Activated T-cell treated with anti-CD3 and anti-CD28 coated beads for 24 hours (primary cell): Measurements from ENCODE around the gene WDFY3.
"Not testable (repeated sequence)": the region's sequence is repeated elsewhere in the genome, so short reads cannot be mapped to it uniquely, and the experiment has no call there.

ENCODE experiments used
- DNase-seq: peaks from one replicate; pipeline ENCODE4 v3.0.0-alpha.2; 2020; ENCODE audit warnings: low read depth

WDFY3 gene

GRCh38 chr4:84719115-84719514 is 247.4 kb downstream of the WDFY3 start:
- no peak for DNase-seq

DNA sequence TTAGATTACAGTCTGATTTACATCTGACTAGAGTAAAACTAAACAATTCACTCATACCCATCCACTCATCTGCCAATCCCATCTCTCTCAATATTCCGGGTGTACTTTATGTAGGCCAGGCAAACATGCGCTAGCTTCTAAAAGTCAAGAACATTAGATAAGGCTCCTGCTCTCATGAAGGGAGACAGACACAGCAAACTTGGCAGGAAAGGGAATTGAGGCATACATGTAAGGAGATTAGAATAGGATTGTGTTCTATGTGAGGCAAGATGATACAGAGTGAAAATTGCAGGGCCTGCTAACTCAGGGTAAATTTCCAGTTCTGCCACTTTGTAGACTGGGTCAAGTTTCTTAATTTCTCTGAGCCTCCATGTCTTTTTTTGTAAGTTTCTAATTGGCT is 247.8 kb downstream of the WDFY3 start:
- DNase-seq, result no peak

DNA sequence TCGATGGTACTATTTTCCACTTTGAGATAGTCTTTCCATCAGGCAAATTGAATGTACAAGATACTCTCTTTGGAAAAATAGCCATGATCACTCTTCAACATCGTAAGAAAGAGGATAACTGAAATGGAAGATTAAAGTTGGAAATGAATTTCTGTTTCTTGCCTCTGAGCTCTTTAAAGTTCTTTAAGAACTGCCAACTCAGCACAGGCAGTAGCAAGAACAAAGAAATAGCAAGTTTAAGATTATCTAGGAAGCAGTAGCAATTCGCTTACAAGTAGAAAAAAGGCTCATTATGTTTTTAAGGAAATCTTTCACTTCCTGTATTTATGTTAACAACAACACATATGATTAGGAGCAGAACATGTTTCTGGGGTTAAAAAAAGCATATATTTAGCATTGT is 255.9 kb downstream of the WDFY3 start:
- DNase-seq, result no peak

DNA sequence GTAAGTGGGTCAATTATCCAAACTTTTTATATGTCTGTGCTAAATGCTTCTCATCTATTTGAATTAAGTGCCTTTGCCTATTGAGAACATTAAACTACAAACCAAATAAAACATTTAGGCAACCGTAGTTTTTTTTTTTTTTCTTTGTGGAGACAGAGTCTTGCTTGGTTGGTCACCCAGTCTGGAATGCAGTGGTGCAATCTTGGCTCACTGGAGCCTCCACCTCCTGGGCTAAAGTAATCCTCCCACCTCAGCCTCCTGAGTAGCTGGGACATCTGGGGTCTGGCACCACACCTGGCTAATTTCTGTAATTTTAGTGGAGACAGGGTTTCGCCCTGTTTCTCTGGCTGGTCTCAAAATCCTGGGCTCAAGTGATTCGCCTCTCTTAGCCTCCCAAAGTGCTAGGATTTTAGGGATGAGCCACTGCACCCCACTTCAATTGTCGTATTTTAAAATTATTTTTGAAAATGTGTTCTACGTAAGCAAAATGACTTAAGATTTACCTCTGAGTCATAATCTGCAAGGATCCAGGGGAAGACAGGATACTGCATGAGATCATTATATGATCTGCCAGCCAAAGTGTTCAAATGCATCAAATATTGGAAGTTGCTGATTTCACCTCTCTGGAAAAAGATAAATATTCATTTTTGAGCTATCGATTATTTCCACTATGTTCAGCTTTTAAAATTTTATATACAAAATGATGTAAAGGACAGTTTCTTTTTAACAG is 257.9 kb downstream of the WDFY3 start:
- no peak for DNase-seq

GRCh38 chr4:84706286-84706685 is 260.2 kb downstream of the WDFY3 start:
- DNase-seq, result no peak

- no peak for DNase-seq
Measured at GRCh38 chr4:84699001-84699671, 267.4 kb downstream of the WDFY3 start.

- no peak for DNase-seq
Measured at GRCh38 chr4:84697615-84698201, 268.8 kb downstream of the WDFY3 start.

GRCh38 chr4:84697159-84697558 is 269.3 kb downstream of the WDFY3 start:
- no peak for DNase-seq

DNA sequence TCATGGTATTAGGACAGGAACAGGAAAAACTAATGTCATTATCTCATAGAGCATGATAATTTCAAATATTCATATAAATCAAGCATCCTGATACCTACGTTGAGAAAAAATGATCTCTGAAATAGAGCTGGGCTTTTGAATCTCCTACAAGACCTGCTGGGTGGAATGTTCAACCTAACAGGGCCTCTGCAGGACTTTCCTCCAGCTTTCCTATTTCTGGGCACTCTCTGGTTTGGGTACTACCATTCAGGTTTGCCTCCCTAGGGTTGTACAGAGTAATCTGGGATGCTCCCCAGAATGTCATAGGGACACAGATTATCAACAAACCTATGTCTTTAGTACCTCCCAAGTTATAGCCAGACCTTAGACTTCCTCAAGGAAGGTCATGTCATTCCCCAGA is 274.7 kb downstream of the WDFY3 start:
- DNase-seq, result no peak

- no peak for DNase-seq
Measured at GRCh38 chr4:84691170-84691691, 275.3 kb downstream of the WDFY3 start.

DNA sequence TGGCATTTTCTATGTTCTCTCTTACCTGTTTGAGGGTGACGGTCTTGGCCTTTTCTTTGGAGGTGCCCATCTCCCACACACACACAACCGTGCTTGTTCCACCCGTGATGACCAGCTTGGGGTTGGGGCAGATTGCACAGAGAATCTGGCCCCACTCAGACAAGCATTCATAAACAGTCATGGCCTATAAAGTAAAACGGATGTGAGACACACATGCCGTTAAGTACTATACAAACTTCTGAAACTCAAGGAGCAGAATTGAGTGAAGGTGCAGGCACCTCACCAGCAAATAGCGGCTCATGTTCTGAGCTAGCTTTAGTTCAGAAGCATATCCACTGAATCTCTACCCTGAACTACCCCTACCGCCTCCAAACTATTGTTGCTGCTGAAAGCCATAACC is 276.0 kb downstream of the WDFY3 start:
- no peak for DNase-seq

- DNase-seq, result no peak
Measured at GRCh38 chr4:84689197-84689596, 277.3 kb downstream of the WDFY3 start.

- DNase-seq, result no peak
Measured at GRCh38 chr4:84688605-84689004, 277.9 kb downstream of the WDFY3 start.

DNA sequence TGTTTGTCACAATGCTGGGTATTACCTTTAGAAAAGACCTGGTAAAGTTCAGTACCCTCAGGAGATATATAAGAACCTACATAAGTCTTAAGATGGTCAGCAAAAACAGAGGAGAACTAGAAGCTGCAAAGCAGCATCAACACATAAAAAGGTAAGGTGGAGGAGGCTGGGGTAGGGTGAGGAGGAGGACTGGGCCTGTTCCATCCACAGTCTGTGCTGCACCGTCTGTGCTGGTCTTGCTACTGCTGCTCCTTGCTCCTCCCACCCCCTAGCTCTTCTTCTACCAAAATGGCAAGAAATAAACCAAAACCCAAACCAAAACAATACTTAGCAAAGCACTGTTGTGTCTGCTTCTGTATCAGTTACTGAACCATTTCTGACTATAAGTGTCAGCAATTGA is 281.4 kb downstream of the WDFY3 start:
- no peak for DNase-seq

- DNase-seq, result no peak
Measured at GRCh38 chr4:84684361-84684760, 282.1 kb downstream of the WDFY3 start.

DNA sequence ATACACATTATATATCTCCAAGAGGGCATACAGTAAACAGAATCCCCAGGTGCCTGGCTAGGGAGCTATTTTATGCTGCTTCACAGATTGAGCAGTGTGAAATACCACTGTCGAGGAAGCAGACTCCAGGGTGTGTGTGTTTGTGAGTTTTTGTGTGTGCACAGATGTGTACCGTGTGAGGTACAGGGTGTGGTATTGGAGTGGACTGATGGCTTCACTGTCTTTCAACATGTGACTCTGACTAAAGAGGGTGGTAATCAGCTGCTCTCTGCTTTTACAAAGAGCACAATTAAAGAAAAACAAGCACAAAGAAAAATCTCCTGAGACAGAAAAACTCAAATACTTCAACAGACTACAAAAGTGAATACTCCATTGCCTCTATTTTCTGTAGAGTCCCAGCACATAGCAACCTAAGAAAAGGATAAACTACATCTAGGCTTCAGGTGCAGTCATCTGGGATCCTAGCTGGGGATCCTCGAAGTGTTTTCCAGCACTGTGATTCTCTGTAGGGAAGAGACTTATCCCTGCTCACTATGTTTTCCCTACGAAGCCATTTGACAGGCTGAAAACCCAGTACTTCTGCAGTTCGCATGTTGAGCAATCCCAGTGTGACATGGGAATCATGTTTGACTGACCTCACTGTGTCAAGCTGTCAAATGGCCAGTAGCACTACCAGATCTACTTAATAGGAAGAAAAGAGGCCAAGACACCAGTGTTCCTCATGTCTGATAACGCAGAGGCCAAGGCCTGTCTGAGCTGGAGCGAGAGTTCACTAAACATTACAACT is 283.2 kb downstream of the WDFY3 start:
- DNase-seq, result no peak

GRCh38 chr4:84682661-84683060 is 283.8 kb downstream of the WDFY3 start:
- not testable (repeated sequence) for DNase-seq

DNA sequence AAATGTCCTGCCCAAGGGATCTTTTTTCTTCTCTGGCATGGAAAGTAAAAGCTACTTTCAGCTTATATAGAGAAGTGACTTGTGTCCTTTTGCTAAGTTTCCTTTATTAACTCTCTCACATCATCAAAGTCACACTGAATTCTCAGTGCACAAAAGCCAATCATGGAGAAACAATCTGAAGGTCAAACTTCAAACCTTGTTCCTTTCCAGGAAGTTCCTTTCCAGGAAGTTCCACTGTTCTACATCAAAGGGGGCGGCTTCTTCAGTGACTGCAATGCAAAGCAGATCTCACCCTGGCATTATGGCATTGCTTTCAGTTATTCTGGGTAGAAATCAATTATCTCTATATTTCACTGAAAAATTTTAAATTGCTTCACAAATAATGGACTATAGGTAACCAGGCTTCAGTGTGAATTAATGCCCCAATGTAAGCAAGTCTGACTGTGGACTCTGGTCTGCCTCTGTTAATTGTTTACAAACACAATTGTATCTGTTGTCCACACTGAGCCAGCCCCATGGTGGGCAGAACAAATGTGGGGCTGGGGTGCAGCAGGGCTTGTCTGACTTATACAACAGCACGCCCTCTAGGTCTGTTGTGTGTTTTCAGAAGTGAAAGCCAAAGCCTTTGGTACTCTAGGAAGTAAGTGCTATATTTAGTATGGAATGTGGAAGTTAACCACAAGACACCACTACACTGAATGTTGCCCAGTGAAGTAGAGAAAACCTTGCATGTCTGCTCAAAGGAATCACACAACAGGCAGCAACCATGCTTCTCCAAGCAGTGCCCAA is 284.8 kb downstream of the WDFY3 start:
- DNase-seq, result no peak

GRCh38 chr4:84680956-84681355 is 285.5 kb downstream of the WDFY3 start:
- DNase-seq, result no peak

GRCh38 chr4:84678976-84679744 is 287.3 kb downstream of the WDFY3 start:
- DNase-seq, result no peak

- DNase-seq, result no peak
Measured at GRCh38 chr4:84677995-84678394, 288.5 kb downstream of the WDFY3 start.
